ENCODE results near the gene PCED1A.
"Not testable (repeated sequence)": the region's sequence is repeated elsewhere in the genome, so short reads cannot be mapped to it uniquely, and the experiment has no call there.

The PCED1A gene

GRCh38 chr20:2865630-2866029 lies 25.2 kb upstream of the PCED1A start:
- DNase-seq = no peak

GRCh38 chr20:2865101-2865500 lies 24.6 kb upstream of the PCED1A start:
- DNase-seq = no peak

GRCh38 chr20:2864626-2865025 lies 24.2 kb upstream of the PCED1A start:
- no peak for DNase-seq

- no peak for DNase-seq
Measured at GRCh38 chr20:2859330-2860121, 19.1 kb upstream of the PCED1A start.

- no peak for DNase-seq
Measured at GRCh38 chr20:2858591-2858990, 18.1 kb upstream of the PCED1A start.

- DNase-seq = no peak
Measured at GRCh38 chr20:2851086-2851485, 10.6 kb upstream of the PCED1A start.

GRCh38 chr20:2849529-2849928 lies 9.1 kb upstream of the PCED1A start:
- no peak for DNase-seq

- DNase-seq = no peak
Measured at GRCh38 chr20:2847802-2848201, 7.3 kb upstream of the PCED1A start.

GRCh38 chr20:2846698-2847097 lies 6.2 kb upstream of the PCED1A start:
- no peak for DNase-seq

GRCh38 chr20:2845607-2846006 lies 5.2 kb upstream of the PCED1A start:
- no peak for DNase-seq

GRCh38 chr20:2840967-2841531 lies 594 bp upstream of the PCED1A start:
- peak; percentile 16 for DNase-seq

- no peak for DNase-seq
Measured at GRCh38 chr20:2839732-2840137, 720 bp downstream of the PCED1A start.

- DNase-seq = no peak
Measured at GRCh38 chr20:2838847-2839671, 1.4 kb downstream of the PCED1A start.

- no peak for DNase-seq
Measured at GRCh38 chr20:2838170-2838797, 2.2 kb downstream of the PCED1A start.

- DNase-seq = no peak
Measured at GRCh38 chr20:2837221-2837960, 3.1 kb downstream of the PCED1A start.

- no peak for DNase-seq
Measured at GRCh38 chr20:2836035-2836434, 4.4 kb downstream of the PCED1A start.

GRCh38 chr20:2835331-2835796 lies 5.1 kb downstream of the PCED1A start:
- DNase-seq = no peak

GRCh38 chr20:2834401-2835110 lies 5.9 kb downstream of the PCED1A start:
- no peak for DNase-seq

- DNase-seq = no peak
Measured at GRCh38 chr20:2833761-2834160, 6.7 kb downstream of the PCED1A start.

GRCh38 chr20:2831206-2831605 lies 9.2 kb downstream of the PCED1A start:
- DNase-seq = not testable (repeated sequence)

- DNase-seq = no peak
Measured at GRCh38 chr20:2829376-2829775, 11.1 kb downstream of the PCED1A start.

- no peak for DNase-seq
Measured at GRCh38 chr20:2826655-2827054, 13.8 kb downstream of the PCED1A start.

Measured in NCI-H226 (cell line).